ENCODE data around the gene PIEZO2.

PIEZO2 gene

DNA sequence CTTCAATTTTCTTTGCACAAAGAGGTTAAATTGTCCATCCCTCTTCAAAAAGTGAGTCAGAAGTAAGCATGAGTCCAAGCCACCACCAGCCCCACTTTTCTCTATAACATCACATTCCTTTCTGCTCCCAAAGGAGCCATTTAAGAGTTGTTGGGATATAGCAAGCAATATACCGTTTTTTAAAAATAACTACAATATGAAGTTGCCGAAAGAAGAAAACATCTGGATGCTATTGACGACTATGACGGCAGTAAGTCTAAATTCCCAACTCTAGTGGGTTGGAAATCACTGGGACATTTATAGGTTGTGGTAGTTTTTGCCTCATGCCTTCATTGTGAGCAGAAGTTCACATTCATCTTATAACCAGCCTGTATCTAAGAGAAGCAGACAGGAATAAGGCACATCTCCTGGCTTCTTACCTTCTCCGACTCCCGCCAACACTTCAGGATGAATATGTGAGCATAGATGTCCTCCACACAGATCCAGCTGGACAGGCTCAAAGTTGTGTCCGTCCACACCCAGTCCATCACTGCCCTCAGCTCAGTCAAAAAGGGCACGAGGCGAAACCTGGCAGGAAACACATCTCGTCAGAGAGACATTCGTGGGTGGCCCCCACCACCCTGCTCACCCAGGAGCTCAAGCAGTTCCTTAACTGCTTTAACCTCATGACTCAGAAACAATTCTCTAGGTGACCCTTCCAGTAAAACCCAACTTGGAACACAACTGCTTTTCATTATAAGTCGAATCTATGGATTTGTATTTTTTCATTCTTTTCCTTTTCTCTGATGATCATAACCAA, 459.9 kb downstream of the PIEZO2 start:
- DNase-seq (no peak), ATAC-seq (no peak)
- Mint-ChIP-seq H3K4me3 (no peak overlapping the region), H3K27me3 (no peaks in the 10 kb centered on the region), H3K4me1 (no peaks in the 10 kb centered on the region), H3K27ac (no peak overlapping the region), H3K9me3 (no peaks in the 10 kb centered on the region)

DNA sequence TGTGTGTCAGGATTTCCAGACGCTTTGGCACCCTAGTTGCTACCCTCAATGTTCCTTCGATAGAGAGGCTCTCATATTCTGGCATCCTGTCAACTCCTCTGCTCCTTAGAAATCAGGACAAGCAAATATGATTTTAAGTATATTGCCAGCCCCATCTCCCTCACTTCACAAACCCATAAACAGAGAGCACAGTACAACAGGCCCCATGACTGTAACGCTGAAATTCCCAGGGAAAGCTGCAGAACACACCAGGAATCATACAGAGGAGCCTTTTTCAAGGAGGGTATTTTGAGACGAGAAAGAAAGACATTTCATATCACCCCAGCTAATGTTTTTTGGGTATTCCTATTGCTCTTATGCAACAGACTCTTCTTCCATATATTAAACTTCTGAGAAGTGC, 460.6 kb downstream of the PIEZO2 start:
- Mint-ChIP-seq H3K27ac (no peak overlapping the region), H3K4me3 (no peak overlapping the region), H3K27me3 (no peaks in the 10 kb centered on the region), H3K9me3 (no peaks in the 10 kb centered on the region), H3K4me1 (no peaks in the 10 kb centered on the region)
- DNase-seq = no peak
- ATAC-seq = no peak

DNA sequence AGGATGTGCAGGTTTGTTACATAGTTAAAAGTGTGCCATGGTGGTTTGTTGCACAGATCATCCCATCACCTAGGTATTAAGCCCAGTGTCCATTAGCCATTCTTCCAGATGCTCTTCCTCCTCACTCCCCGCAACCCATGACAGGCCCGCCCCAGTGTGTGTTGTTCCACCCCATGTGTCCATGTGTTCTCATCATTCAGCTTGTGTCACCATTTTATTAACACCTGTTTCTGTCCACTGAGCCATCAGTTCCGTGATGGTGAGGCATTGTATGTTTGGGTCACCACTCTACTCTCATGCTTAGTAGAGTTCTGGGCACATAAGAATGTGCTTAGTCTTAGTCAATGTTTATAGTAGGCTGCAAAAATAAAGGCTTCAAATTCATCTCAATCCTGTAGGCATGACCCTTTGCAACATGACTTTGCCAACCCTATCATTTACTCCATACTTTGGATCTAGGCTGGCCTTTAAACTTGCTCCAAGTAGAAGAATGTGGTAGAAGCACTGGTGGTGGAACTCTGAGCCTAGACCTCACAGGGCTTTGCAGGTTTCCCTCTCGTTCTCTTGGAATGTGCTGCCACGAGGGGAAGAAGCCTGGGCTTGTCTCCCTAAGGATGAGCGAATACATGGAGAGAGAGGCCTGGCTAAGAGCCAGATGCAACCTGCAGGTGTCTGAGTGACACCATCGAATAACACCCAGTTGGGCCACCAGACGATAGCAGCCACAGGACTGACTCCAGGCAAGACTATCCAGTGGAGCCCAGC, 462.0 kb downstream of the PIEZO2 start:
- no peak overlapping the region for H3K4me3 Mint-ChIP-seq
- peaks cover 1% of the 10 kb centered on the region for H3K27me3 Mint-ChIP-seq
- H3K4me1 Mint-ChIP-seq = no peaks in the 10 kb centered on the region
- DNase-seq (no peak), ATAC-seq (no peak)
- H3K9me3 Mint-ChIP-seq = no peaks in the 10 kb centered on the region
- no peak overlapping the region for H3K27ac Mint-ChIP-seq

DNA sequence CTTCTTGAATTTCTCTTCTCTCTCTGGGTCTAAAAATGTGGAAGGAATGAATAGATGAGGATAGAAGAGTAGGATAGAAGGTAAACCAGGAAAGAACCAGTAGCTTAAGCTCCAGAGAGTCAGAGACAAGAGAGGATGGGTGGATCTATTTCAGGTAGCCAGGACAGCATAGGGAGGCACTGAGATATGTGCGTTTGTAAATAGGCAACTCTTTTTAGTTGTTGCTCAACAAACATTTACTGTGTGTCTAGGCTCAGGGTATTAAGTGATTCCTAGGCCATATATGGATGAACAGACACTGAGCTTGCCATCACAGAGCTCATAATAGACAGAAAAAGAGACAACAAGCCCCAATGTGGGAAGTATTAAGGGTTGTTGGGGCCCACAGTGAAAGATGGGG, 463.1 kb downstream of the PIEZO2 start:
- no peak for ATAC-seq
- Mint-ChIP-seq H3K9me3 (no peaks in the 10 kb centered on the region), H3K27me3 (peaks cover 9% of the 10 kb centered on the region)

DNA sequence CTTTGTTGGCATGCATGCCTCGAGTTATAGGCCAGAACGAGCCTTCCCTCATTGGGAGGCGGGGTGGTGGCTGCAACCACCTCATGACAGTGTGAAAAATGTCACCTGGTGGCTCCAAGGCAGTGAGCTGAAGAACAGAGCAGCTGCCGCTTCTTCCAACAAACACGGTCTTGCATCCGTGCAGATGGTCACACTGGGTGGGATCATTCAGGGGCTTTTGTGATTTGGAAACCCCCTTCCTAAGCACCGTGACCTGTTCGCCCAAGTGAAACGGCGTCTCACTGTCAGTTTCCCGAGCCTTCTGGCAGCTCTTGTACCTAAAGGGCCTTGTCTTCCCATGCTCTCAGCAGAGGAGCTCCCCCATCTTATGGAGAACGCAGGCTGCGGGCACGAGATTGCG, 463.9 kb downstream of the PIEZO2 start:
- no peak overlapping the region for H3K4me3 Mint-ChIP-seq
- DNase-seq (no peak), ATAC-seq (no peak)
- H3K27me3 Mint-ChIP-seq = peaks cover 9% of the 10 kb centered on the region
- no peaks in the 10 kb centered on the region for H3K9me3 Mint-ChIP-seq
- H3K4me1 Mint-ChIP-seq = no peaks in the 10 kb centered on the region
- no peak overlapping the region for H3K27ac Mint-ChIP-seq

More for the DNA sequence above, 463.1 kb downstream of the PIEZO2 start:
- H3K4me1 Mint-ChIP-seq = no peaks in the 10 kb centered on the region
- DNase-seq = no peak
- no peak overlapping the region for H3K4me3 Mint-ChIP-seq
- no peak overlapping the region for H3K27ac Mint-ChIP-seq

DNA sequence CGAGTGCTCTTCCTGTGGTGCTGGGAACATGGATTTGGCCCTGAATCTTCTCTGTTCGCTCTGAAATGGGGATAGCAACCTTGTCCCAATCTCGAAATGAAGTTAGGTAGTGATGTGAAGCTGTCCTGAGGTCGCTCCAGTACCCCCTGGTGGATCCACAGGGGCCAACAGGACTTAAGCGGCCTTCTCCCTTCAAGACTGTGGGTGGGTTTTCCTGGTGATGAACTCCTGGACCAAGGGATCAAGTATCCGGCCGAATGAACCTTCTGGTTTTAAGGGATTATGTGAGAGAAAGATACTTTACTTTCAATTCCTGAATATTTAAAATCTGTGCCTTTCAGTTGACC, 467.0 kb downstream of the PIEZO2 start:
- H3K9me3 Mint-ChIP-seq = no peaks in the 10 kb centered on the region
- H3K4me3 Mint-ChIP-seq = no peak overlapping the region
- ATAC-seq (no peak), DNase-seq (no peak)
- no peak overlapping the region for H3K27ac Mint-ChIP-seq
- no peaks in the 10 kb centered on the region for H3K4me1 Mint-ChIP-seq
- peaks cover 9% of the 10 kb centered on the region for H3K27me3 Mint-ChIP-seq

DNA sequence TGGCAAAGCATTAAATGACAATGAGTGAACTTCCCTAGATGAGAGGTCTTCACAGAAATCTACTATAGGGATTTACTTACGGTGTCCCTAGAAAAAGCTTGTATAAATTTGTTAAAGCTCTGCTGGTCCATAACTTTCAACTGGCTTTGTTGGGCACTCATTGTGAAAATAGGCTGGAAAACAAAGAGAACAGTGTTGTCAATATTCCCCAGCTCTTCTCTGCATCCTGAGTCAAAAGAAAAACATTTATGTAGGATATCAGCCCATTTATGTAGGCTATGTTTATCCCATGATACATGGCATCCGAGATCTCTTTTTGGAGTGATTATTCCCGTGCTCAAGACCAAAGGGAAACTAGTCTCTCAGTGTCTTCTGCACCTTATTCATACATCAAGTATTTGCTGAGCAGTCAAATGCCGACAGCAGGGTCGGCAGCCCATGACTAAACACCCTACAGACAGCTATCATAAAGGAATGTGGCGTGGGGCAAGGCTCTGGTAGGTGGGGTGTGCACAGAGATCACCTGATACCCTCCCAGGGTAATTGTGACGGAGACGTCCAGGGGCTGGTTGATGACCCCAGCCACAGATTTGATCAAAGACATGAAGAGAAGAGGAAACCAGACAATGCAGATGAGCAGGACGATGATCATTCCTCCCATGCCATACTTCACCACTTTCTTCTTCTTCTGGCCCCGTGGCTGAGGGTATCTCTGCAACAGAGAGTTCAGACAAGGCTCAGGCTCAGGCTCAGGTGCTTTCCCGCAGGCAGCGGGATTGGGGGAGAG, 467.6 kb downstream of the PIEZO2 start:
- H3K4me3 Mint-ChIP-seq = no peak overlapping the region
- DNase-seq (no peak), ATAC-seq (no peak)
- peaks cover 9% of the 10 kb centered on the region for H3K27me3 Mint-ChIP-seq
- no peaks in the 10 kb centered on the region for H3K4me1 Mint-ChIP-seq
- H3K27ac Mint-ChIP-seq = no peak overlapping the region
- no peaks in the 10 kb centered on the region for H3K9me3 Mint-ChIP-seq

DNA sequence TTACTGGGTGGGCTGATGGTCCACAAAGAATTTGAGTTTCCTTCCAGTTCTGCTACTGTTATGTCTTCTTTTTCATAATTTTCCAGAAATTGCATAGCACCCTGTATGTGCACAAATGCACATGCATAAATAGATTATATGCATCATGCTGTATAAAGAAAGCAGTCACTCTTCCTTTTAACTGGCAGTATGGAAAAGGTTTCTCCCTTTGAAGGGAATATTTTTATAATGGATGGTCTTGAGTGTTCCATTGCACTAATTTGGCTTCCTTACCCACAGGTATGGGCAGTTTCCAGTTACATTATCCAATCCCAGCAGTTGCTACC, 469.1 kb downstream of the PIEZO2 start:
- Mint-ChIP-seq H3K4me3 (no peak overlapping the region), H3K27ac (no peak overlapping the region), H3K4me1 (no peaks in the 10 kb centered on the region), H3K9me3 (peaks cover 0 to 7% of the 10 kb centered on the region in 2 donors), H3K27me3 (peaks cover 9% of the 10 kb centered on the region)
- DNase-seq (no peak), ATAC-seq (no peak)

DNA sequence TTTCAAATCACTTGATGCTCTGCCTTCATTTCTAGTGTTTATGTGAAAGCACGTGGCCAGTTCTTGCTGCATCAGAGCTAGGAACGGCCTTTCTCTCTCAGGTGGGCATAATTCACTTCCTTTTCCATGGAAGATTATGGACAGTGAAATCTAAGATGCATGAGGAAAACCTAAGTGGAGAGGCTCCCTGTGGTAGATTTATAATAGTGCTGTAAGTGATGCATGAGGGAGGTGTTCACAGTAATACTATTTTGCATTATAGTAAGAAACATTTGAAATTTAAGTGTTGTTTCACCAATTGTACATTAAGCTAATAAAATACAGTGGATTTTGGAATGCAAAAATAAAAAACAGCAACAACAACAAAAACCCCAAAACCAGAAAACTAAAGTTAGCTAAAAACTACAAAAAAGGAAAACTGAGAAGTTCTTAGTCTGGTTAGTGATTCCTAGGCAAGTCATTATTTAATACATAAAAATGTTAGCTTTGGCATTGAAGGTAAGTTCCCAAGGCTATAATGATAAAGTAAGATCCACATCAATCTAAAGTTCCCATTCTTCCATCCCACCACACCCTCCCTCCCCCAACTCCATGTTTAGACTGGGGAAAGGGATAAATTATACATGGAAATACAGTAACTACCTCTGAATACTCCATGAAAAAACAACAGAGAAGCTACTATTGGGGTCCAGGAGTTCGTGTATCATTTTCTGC, 469.7 kb downstream of the PIEZO2 start:
- DNase-seq (no peak), ATAC-seq (no peak)
- H3K4me1 Mint-ChIP-seq = no peaks in the 10 kb centered on the region
- peaks cover 9% of the 10 kb centered on the region for H3K27me3 Mint-ChIP-seq
- H3K4me3 Mint-ChIP-seq = no peak overlapping the region
- peaks cover 0 to 7% of the 10 kb centered on the region in 2 donors for H3K9me3 Mint-ChIP-seq
- H3K27ac Mint-ChIP-seq = no peak overlapping the region

DNA sequence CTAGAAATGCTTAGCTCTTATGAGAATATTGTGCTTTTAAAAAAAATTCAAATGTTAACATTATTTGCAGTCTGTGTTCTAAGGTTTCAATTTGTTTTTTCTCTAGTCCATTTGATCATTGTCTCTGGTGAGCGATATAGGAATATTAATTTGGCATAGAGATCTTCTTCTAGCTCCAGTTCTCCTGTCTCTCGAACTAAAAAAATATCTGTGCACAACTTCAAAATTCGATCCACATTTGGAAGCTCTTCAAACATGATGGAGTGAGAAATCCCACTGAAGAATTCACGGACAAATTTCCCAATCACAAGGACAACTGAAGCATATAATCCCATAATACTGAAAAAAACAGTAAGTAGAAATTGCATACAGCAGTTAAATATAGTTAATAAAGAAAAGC, 477.9 kb downstream of the PIEZO2 start:
- H3K27ac Mint-ChIP-seq = no peak overlapping the region
- no peak overlapping the region for H3K4me3 Mint-ChIP-seq
- DNase-seq (no peak), ATAC-seq (no peak)
- H3K4me1 Mint-ChIP-seq = no peaks in the 10 kb centered on the region
- peaks cover 0 to 7% of the 10 kb centered on the region in 2 donors for H3K9me3 Mint-ChIP-seq
- H3K27me3 Mint-ChIP-seq = no peaks in the 10 kb centered on the region

DNA sequence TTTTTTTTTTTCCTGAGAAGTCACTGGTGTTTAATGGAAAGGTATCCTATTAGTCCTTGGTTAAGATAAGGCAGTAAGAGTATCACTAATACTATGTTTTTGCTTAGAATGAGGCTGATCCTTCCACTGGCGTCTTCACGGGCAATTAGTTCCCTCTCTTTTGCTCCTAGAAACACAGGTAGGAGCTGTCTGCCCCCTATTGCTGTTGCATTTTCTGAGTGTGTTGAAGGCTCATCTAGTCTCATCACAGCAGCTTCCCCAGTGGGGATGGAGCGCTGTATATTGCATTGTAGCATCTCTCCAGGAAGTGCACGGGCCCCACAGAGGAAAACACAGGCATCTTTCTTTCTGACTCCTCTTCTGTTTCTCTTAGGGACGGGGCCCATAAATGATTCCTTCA, 478.5 kb downstream of the PIEZO2 start:
- H3K27me3 Mint-ChIP-seq = no peaks in the 10 kb centered on the region
- peaks cover 0 to 4% of the 10 kb centered on the region in 2 donors for H3K9me3 Mint-ChIP-seq
- no peaks in the 10 kb centered on the region for H3K4me1 Mint-ChIP-seq
- no peak overlapping the region for H3K4me3 Mint-ChIP-seq
- no peak for ATAC-seq
- DNase-seq = no peak
- no peak overlapping the region for H3K27ac Mint-ChIP-seq

DNA sequence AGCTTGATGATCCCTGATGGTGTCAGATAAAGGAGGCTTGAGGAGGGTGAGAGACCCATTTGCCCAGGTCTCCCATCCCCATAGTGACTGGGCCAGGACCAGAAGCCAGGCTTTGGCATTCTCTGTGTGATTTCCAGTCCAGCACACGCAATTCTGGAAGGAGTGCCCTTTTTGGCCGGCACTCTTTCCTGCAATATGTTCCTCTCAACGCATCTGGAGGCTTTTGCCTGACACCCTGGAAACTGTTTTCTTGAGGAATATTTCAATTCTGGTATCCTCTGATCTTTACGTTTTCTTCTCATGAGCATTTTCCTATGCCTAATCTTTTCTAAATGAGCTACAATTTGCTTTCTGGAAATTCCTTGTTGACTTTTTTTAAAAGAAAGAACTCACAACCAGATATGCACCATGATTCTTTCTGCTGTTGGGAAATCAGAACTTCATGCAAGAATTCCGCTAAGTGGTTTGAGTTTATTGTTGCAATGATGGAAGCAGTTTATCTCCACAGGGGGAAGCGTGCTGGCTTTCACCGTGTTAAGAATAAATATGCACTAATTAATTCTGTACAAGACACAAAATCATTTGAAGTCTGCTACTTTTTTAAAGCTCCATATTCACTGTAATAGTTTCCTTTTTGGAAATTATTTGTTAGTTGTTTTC, 479.8 kb downstream of the PIEZO2 start:
- Mint-ChIP-seq H3K27ac (no peak overlapping the region), H3K4me3 (no peak overlapping the region), H3K9me3 (no peaks in the 10 kb centered on the region), H3K27me3 (peaks cover 6% of the 10 kb centered on the region), H3K4me1 (no peaks in the 10 kb centered on the region)
- DNase-seq (no peak), ATAC-seq (no peak)

DNA sequence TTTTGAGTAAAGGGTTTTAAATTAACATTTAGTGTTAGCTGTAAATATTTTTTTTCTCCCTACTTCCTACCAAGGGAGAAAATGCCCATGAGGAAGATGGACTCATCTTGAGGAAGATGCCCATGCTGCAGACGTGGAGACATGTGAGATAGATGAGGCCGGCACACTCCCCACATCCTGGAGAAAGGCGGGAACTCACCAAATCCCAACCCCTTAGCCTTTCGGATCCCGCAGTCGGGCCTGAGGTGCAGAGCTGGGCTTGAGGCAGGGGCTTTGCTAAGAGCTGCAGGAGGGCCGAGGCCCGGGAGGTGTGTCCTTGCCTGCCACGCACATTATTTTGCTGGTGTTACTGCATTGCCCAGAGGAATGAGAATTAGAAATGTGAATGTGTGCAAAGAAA, 485.6 kb downstream of the PIEZO2 start:
- no peak for ATAC-seq
- no peaks in the 10 kb centered on the region for H3K4me1 Mint-ChIP-seq
- no peaks in the 10 kb centered on the region for H3K9me3 Mint-ChIP-seq
- H3K4me3 Mint-ChIP-seq = no peak overlapping the region
- peaks cover 19% of the 10 kb centered on the region for H3K27me3 Mint-ChIP-seq
- H3K27ac Mint-ChIP-seq = no peak overlapping the region
- no peak for DNase-seq

DNA sequence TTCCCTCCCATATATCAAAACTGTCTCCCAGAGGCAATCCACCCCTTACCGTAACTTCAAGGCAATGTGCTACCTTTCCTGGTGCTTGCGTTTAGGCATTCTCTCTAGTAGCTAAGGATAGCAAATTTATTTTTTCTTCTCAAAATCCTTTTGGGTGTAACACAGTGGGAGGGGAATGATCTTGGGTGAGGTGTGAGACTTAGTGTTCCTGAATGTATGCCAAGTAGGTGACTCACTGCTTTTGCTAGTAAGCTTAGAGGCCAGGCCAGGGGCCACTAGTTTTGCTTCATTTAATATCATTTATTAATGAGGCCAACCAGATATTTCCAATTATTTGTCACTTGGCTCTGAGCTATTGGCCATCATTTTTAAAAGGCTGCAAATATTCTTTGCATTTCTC, 488.1 kb downstream of the PIEZO2 start:
- H3K4me3 Mint-ChIP-seq = no peak overlapping the region
- no peaks in the 10 kb centered on the region for H3K4me1 Mint-ChIP-seq
- H3K27ac Mint-ChIP-seq = no peak overlapping the region
- peaks cover 19% of the 10 kb centered on the region for H3K27me3 Mint-ChIP-seq
- DNase-seq (no peak), ATAC-seq (no peak)
- no peaks in the 10 kb centered on the region for H3K9me3 Mint-ChIP-seq

DNA sequence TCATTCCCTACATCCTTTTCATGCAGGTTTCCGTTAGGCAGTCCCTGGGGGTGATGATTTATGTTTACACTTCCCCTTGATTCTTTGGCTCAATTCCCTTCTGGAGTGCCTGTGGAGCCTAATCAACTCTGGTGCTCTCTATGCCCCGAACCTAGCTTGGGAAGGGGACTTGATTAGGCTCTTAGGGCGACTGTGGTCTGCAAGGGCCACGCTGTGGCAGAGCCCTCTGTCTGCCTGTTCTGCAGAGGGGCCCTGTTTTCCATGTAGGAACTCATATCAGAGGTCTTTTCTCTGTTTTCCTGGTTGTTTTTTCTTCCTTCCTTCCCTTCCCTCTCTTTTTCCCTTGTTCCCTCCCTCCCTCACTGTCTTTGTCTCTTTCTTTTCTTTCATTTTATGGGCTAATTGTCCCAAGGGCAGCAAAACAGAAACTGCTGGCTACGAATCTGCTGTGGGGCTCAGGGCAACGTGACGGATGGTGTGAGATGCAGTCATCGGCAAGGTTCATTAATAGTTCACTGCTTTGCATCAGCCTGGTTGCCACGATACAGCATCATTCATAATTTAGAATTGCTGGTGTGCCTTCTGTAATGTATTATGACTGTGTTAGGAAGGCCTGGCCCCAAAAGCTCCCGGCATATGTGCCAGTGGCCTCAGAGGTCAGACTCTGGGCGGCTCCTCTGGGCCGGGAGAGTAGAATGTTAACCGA, 489.0 kb downstream of the PIEZO2 start:
- DNase-seq = no peak
- Mint-ChIP-seq H3K9me3 (no peaks in the 10 kb centered on the region), H3K27ac (no peak overlapping the region), H3K4me3 (no peak overlapping the region), H3K27me3 (peaks cover 19% of the 10 kb centered on the region), H3K4me1 (no peaks in the 10 kb centered on the region)
- no peak for ATAC-seq
